ENCODE data around the gene P4HB.

P4HB gene

GRCh38 chr17:81863833-81864768, 3.8 kb upstream of the P4HB start:
- H3K27me3 ChIP-seq (ENCODE audit: control insufficient read depth, insufficient read depth, low read length) = no peaks in the 10 kb centered on the region
- H3K4me2 ChIP-seq (ENCODE audit: low read length) = no peak overlapping the region
- no peak overlapping the region for H2AFZ ChIP-seq
- no peak overlapping the region for H3K4me3 ChIP-seq (ENCODE audit: low read depth, low read length)
- TF ChIP-seq CTCF (IDR thresholded peaks at IDR 0.05) = no peak
- no peak overlapping the region for H3K27ac ChIP-seq
- H3K4me1 ChIP-seq = peaks cover 11% of the 10 kb centered on the region
- H3K36me3 ChIP-seq (ENCODE audit: control insufficient read depth, insufficient read depth, low read length) = no peaks in the 10 kb centered on the region
- peaks cover 31% of the 10 kb centered on the region for H3K79me2 ChIP-seq
- H3K9me3 ChIP-seq (ENCODE audit: control insufficient read depth, low read length) = no peaks in the 10 kb centered on the region
- H3K9ac ChIP-seq = no peak overlapping the region

- TF ChIP-seq CTCF (IDR thresholded peaks at IDR 0.05) = no peak
- no peak overlapping the region for H3K27ac ChIP-seq
- H3K36me3 ChIP-seq (ENCODE audit: control insufficient read depth, insufficient read depth, low read length) = no peaks in the 10 kb centered on the region
- H3K79me2 ChIP-seq = peaks cover 36% of the 10 kb centered on the region
- H3K9ac ChIP-seq = no peak overlapping the region
- no peak overlapping the region for H3K4me3 ChIP-seq (ENCODE audit: low read depth, low read length)
- peaks cover 13% of the 10 kb centered on the region for H3K4me1 ChIP-seq
- H3K9me3 ChIP-seq (ENCODE audit: control insufficient read depth, low read length) = no peaks in the 10 kb centered on the region
- no peak overlapping the region for H2AFZ ChIP-seq
- no peaks in the 10 kb centered on the region for H3K27me3 ChIP-seq (ENCODE audit: control insufficient read depth, insufficient read depth, low read length)
- no peak overlapping the region for H3K4me2 ChIP-seq (ENCODE audit: low read length)
Observed at GRCh38 chr17:81863123-81863675, 2.9 kb upstream of the P4HB start.

GRCh38 chr17:81860756-81861568, 627 bp upstream of the P4HB start:
- H3K36me3 ChIP-seq (ENCODE audit: control insufficient read depth, insufficient read depth, low read length) = no peaks in the 10 kb centered on the region
- H3K4me1 ChIP-seq = peaks cover 9% of the 10 kb centered on the region

More at GRCh38 chr17:81860756-81861568, 627 bp upstream of the P4HB start:
- Histone ChIP-seq H3K27me3 (ENCODE audit: control insufficient read depth, insufficient read depth, low read length) (no peaks in the 10 kb centered on the region), H2AFZ (peak overlapping the region; percentile 80), H3K4me2 (ENCODE audit: low read length) (peak overlapping the region; percentile 73), H3K79me2 (peaks cover 41% of the 10 kb centered on the region), H3K27ac (peak overlapping the region; percentile 81), H3K4me3 (ENCODE audit: low read depth, low read length) (peak overlapping the region; percentile 80), H3K9me3 (ENCODE audit: control insufficient read depth, low read length) (no peaks in the 10 kb centered on the region), H3K9ac (no peak overlapping the region)
- TF ChIP-seq CTCF (IDR thresholded peaks at IDR 0.05) = peak; percentile 14
